IMR-90 (cell line): ENCODE measurements around the gene TUBB4A. TPM values are rescaled to one million over a fixed set of nuclear protein-coding genes. Genes with fewer than 3 reads are reported as not detected.

Experiments used
- ATAC-seq: fragments of 200-7000 bp; cut with Tn5 transposase; 2 replicates; pipeline ENCODE4 v1.9.1; 2020; ENCODE audit warnings: low read depth, mild to moderate bottlenecking, moderate library complexity
- BruUV-seq: library from RNA; stranded (reverse); fragments of 400-500 nt; replicated peaks from 2 replicates; lab custom pipeline; 2021; lab: Mats Ljungman, UMichigan
- CTCF ChIA-PET: fragments of 300-600 bp; formaldehyde crosslinking; extraction: SDS; loops from one replicate; lab custom pipeline; 2021; ENCODE audit warnings: antibody characterized with exemption; lab: Yijun Ruan, JAX
- POLR2A ChIA-PET: fragments of 300-600 bp; sonication (Branson Sonifier 250); formaldehyde crosslinking; loops from one replicate; lab custom pipeline; 2022; ENCODE audit warnings: antibody characterized with exemption; ENCODE audit not compliant: unreplicated experiment; lab: Charles Lee
- DNase-seq: peaks from one replicate; pipeline ENCODE4 v3.0.0; 2013
- H2AFZ ChIP-seq: replicated peaks from 2 replicates; pipeline ENCODE3; 2013; ENCODE audit warnings: low read length, mild to moderate bottlenecking; ENCODE audit not compliant: poor library complexity
- H2AK5ac ChIP-seq: 2 replicates; pipeline ENCODE4 v1.6.1; 2013; ENCODE audit warnings: low read depth, low read length, inconsistent platforms
- H2AK9ac ChIP-seq: replicated peaks from 2 replicates; pipeline ENCODE3; 2013; ENCODE audit warnings: mild to moderate bottlenecking, low read depth, low read length, moderate library complexity; ENCODE audit not compliant: poor library complexity
- H2BK120ac ChIP-seq: 2 replicates; pipeline ENCODE4 v1.6.1; 2013; ENCODE audit warnings: low read depth, low read length, inconsistent platforms
- H2BK15ac ChIP-seq: 3 replicates; pipeline ENCODE4 v1.6.1; 2013; ENCODE audit warnings: low read depth, low read length, inconsistent platforms
- H2BK20ac ChIP-seq: 2 replicates; pipeline ENCODE4 v1.6.1; 2013; ENCODE audit warnings: low read depth, mild to moderate bottlenecking, inconsistent platforms, low read length, moderate library complexity
- H2BK5ac ChIP-seq: 2 replicates; pipeline ENCODE4 v1.6.1; 2013; ENCODE audit warnings: mild to moderate bottlenecking, low read depth, low read length, inconsistent platforms; ENCODE audit not compliant: poor library complexity, severe bottlenecking
- H3K14ac ChIP-seq: replicated peaks from 2 replicates; pipeline ENCODE4 v1.6.1; 2013; ENCODE audit warnings: low read depth, low read length, inconsistent platforms
- H3K18ac ChIP-seq: 2 replicates; pipeline ENCODE4 v1.6.1; 2013; ENCODE audit warnings: low read depth, low read length, control low read depth
- H3K23ac ChIP-seq: 2 replicates; pipeline ENCODE4 v1.6.1; 2013; ENCODE audit warnings: low read depth, low read length, inconsistent platforms
- H3K27ac ChIP-seq: 2 replicates; pipeline ENCODE4 v1.5.1; 2013; ENCODE audit warnings: mild to moderate bottlenecking, control low read depth, low read length; ENCODE audit not compliant: insufficient read depth
- H3K27me3 ChIP-seq: 2 replicates; pipeline ENCODE4 v1.6.1; 2013; ENCODE audit warnings: low read length; ENCODE audit not compliant: control insufficient read depth, insufficient read depth
- H3K36me3 ChIP-seq: 2 replicates; pipeline ENCODE4 v1.6.1; 2013; ENCODE audit warnings: low read length, mixed read lengths; ENCODE audit not compliant: control insufficient read depth, insufficient read depth
- H3K4ac ChIP-seq: 2 replicates; pipeline ENCODE4 v1.6.1; 2013; ENCODE audit warnings: low read depth, low read length, inconsistent platforms
- H3K4me1 ChIP-seq: 2 replicates; pipeline ENCODE4 v1.6.1; 2013; ENCODE audit warnings: low read length, mixed read lengths; ENCODE audit not compliant: control insufficient read depth, insufficient read depth
- H3K4me2 ChIP-seq: 2 replicates; pipeline ENCODE4 v1.6.1; 2013; ENCODE audit warnings: low read depth, mild to moderate bottlenecking, control low read depth, low read length, moderate library complexity
- H3K4me3 ChIP-seq: 2 replicates; pipeline ENCODE4 v1.5.1; 2013; ENCODE audit warnings: low read depth, mild to moderate bottlenecking, control low read depth, low read length, moderate library complexity; ENCODE audit not compliant: insufficient read depth
- H3K56ac ChIP-seq: 2 replicates; pipeline ENCODE4 v1.6.1; 2013; ENCODE audit warnings: low read length, inconsistent platforms; ENCODE audit not compliant: insufficient read depth; ENCODE audit errors: extremely low read depth
- H3K79me1 ChIP-seq, 2 experiments: 2 replicates each; pipeline ENCODE4 v1.6.1; 2013; ENCODE audit warnings: low read length in 2 of 2, inconsistent platforms in 1 of 2, low read depth in 1 of 2
- H3K9ac ChIP-seq: 2 replicates; pipeline ENCODE4 v1.6.1; 2013; ENCODE audit warnings: low read depth, low read length, control low read depth
- H3K9me1 ChIP-seq: 2 replicates; pipeline ENCODE4 v1.6.1; 2013; ENCODE audit warnings: low read length, inconsistent platforms; ENCODE audit not compliant: insufficient read depth
- H3K9me3 ChIP-seq: 2 replicates; pipeline ENCODE4 v1.6.1; 2013; ENCODE audit warnings: low read length; ENCODE audit not compliant: control insufficient read depth, insufficient read depth
- H4K20me1 ChIP-seq: 2 replicates; pipeline ENCODE4 v1.6.1; 2013; ENCODE audit warnings: low read length, inconsistent platforms; ENCODE audit not compliant: insufficient read depth
- H4K5ac ChIP-seq: 2 replicates; pipeline ENCODE4 v1.6.1; 2013; ENCODE audit warnings: mild to moderate bottlenecking, low read depth, low read length, control low read depth
- H4K8ac ChIP-seq, 2 experiments: 2 replicates each; pipeline ENCODE4 v1.6.1; 2013; ENCODE audit warnings: low read depth in 2 of 2, low read length in 2 of 2, control low read depth in 1 of 2, inconsistent platforms in 1 of 2
- H4K91ac ChIP-seq: 2 replicates; pipeline ENCODE4 v1.6.1; 2013; ENCODE audit warnings: low read depth, low read length, inconsistent platforms; ENCODE audit not compliant: insufficient read depth
- BHLHE40 ChIP-seq: fragments of 150-350 bp; IDR thresholded peaks from 2 replicates; pipeline ENCODE4 v1.6.1; 2016; ENCODE audit warnings: mild to moderate bottlenecking, low read depth, low read length
- CHD1 ChIP-seq: IDR thresholded peaks from 2 replicates; pipeline ENCODE4 v1.6.1; 2012; ENCODE audit warnings: low read depth, low read length, improper control_type of control experiment
- ELK1 ChIP-seq: fragments of 150-350 bp; IDR thresholded peaks from 2 replicates; pipeline ENCODE4 v1.6.1; 2016; ENCODE audit warnings: low read depth, mild to moderate bottlenecking, low read length, moderate library complexity, borderline replicate concordance
- FOS ChIP-seq: fragments of 150-350 bp; IDR thresholded peaks from 2 replicates; pipeline ENCODE4 v1.6.1; 2016; ENCODE audit warnings: low read depth, low read length
- MAZ ChIP-seq: IDR thresholded peaks from 2 replicates; pipeline ENCODE4 v1.6.1; 2012; ENCODE audit warnings: low read depth, mild to moderate bottlenecking, low read length, improper control_type of control experiment, moderate library complexity, borderline replicate concordance
- NFE2L2 ChIP-seq: fragments of 150-350 bp; IDR thresholded peaks from 2 replicates; pipeline ENCODE4 v1.6.1; 2016; ENCODE audit warnings: low read depth, mild to moderate bottlenecking, low read length
- POLR2A ChIP-seq: IDR thresholded peaks from 2 replicates; pipeline ENCODE4 v1.6.1; 2012; ENCODE audit warnings: mild to moderate bottlenecking, low read depth, low read length
- RAD21 ChIP-seq: IDR thresholded peaks from 2 replicates; pipeline ENCODE4 v1.6.1; 2012; ENCODE audit warnings: low read length, improper control_type of control experiment
- RCOR1 ChIP-seq: IDR thresholded peaks from 2 replicates; pipeline ENCODE4 v1.6.1; 2012; ENCODE audit warnings: mild to moderate bottlenecking, low read length, improper control_type of control experiment; ENCODE audit not compliant: insufficient replicate concordance
- RFX5 ChIP-seq: IDR thresholded peaks from 2 replicates; pipeline ENCODE4 v1.8.0; 2012; ENCODE audit warnings: low read depth, mild to moderate bottlenecking, low read length, moderate library complexity
- USF2 ChIP-seq: fragments of 150-350 bp; IDR thresholded peaks from 2 replicates; pipeline ENCODE4 v1.6.1; 2017; ENCODE audit warnings: mild to moderate bottlenecking, antibody characterized with exemption, low read length, low read depth
- WGBS, 2 experiments: methylation state at CpG; one replicate each; pipeline versions ENCODE4 v1.1.5 to v1.1.7; 2013; ENCODE audit warnings: missing lambda C conversion rate in 2 of 2; ENCODE audit not compliant: insufficient read length in 1 of 2; ENCODE audit errors: extremely low coverage in 2 of 2; 5-methylcytosine and 5-hydroxymethylcytosine counted together
- dilution Hi-C: fragments of 300-500 bp; cut with HindIII; formaldehyde crosslinking; loops from one replicate; pipeline ENCODE4 v1.14.3; 2018; ENCODE audit warnings: low sequenced_read_pairs; ENCODE audit not compliant: unreplicated experiment
- in situ Hi-C: fragments of 300-500 bp; cut with MboI; formaldehyde crosslinking; loops from 3 replicates; pipeline ENCODE4 v1.14.3; 2019; ENCODE audit warnings: low sequenced_read_pairs, inconsistent platforms, mixed read lengths
- intact Hi-C: fragments of 100-400 bp; cut with micrococcal nuclease; formaldehyde crosslinking; loops from 2 replicates; pipeline ENCODE4 v1.10.0; 2022
- polyA plus RNA-seq, 3 experiments: library from polyadenylated mRNA; depleted of rRNA; stranded (reverse); fragments of >200 nt; gene quantifications; 2 replicates each; pipeline ENCODE4 v1.2.3, GENCODE V29; 2012; ENCODE audit warnings: low replicate concordance in 1 of 3
- total RNA-seq: library from RNA; depleted of rRNA; stranded (reverse); fragments of >200 nt; gene quantifications from 2 replicates; pipeline ENCODE4 v1.2.3, GENCODE V29; 2012

Gene TUBB4A
- total and polyA plus RNA-seq, 2 of the 4 experiments (the other 2 are of a cell fraction), result not detected

DNA sequence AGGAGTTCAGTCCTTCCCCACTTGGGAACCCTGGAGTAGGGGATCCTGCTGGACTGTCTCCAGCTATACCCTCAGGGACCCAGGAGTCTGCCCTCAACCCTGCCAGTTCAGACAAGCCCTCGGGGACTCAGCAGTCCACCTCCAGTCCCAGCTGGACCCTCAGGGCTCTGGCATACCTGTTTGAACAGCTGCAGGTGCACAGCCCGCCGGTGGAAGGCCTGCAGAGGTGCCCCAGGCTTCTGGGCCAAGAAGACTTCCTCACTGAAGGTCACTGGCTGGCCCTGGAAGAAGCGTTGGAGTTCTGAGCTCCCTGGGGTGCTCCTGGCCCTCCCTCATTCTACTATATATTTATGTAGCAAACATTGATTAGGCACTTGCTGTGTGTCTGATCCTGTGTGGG, 29.4 kb downstream of the TUBB4A start:
- Histone ChIP-seq H3K9ac (no peak overlapping the region), H2BK5ac (no peak overlapping the region), H3K4me1 (no peaks in the 10 kb centered on the region), H3K36me3 (no peaks in the 10 kb centered on the region), H2BK120ac (no peak overlapping the region), H2AK5ac (no peak overlapping the region), H3K27ac (no peak overlapping the region), H3K18ac (no peak overlapping the region), H4K20me1 (no peaks in the 10 kb centered on the region), H4K91ac (no peak overlapping the region), H2AFZ (no peak overlapping the region), H3K4me3 (no peak overlapping the region), H3K4ac (no peak overlapping the region), H3K14ac (no peak overlapping the region), H3K27me3 (peaks cover 16% of the 10 kb centered on the region), H3K23ac (no peak overlapping the region), H3K9me3 (peaks cover 3% of the 10 kb centered on the region; the same call in 1 of the 2 replicates), H2BK15ac (no peak overlapping the region), H2AK9ac (no peak overlapping the region), H3K56ac (no peak overlapping the region), H4K8ac (no peak overlapping the region), H4K5ac (no peak overlapping the region), H2BK20ac (no peak overlapping the region), H3K4me2 (no peak overlapping the region), H3K9me1 (no peaks in the 10 kb centered on the region), H3K79me1 (no peaks in the 10 kb centered on the region)
- whole genome bisulfite sequencing, 2 experiments, result 40% methylated on average over 1 of the region's 4 CpGs; no CpG with 5 or more reads in 1 of the 2 experiments
- DNase-seq (no peak), ATAC-seq (no peak)
- ChIA-PET CTCF (no interaction called here), POLR2A (no interaction called here)
- intact Hi-C loops (no loop called here), in situ Hi-C loops (no loop called here), dilution Hi-C loops (no loop called here)
- BruUV-seq, result no TSS peak
- TF ChIP-seq NFE2L2 (no peak), RFX5 (no peak), USF2 (no peak), RCOR1 (no peak), POLR2A (no peak), FOS (no peak), BHLHE40 (no peak), CHD1 (no peak), MAZ (no peak), ELK1 (no peak), RAD21 (no peak)
